Stimulated activated naive CD4-positive, alpha-beta T cell treated with Interleukin-2 at 50 U/mL for 16 hours (primary cell): ENCODE measurements around the gene GPR146.

Experiments
- DNase-seq: peaks from one replicate; lab custom pipeline; 2025; lab: John Stamatoyannopoulos, UW

GPR146 gene

GRCh38 chr7:1106063-1106792 is 61.9 kb downstream of the GPR146 start:
- no peak for DNase-seq

- no peak for DNase-seq
Measured at GRCh38 chr7:1106793-1107421, 62.6 kb downstream of the GPR146 start.

- DNase-seq, result no peak
Measured at GRCh38 chr7:1108264-1108920, 64.0 kb downstream of the GPR146 start.
